Esophagus muscularis mucosa (tissue), 3 donors: ENCODE measurements around the gene BORCS8.

Experiments
- POLR2AphosphoS5 ChIP-seq, 2 donors: sonication (generic); formaldehyde crosslinking; IDR thresholded peaks; one replicate each; pipeline ENCODE4 v1.6.1; 2017; ENCODE audit warnings: antibody characterized with exemption in 2 of 2
- TF ChIP-seq, protein P1 (sequence below), 3 experiments: fragments of 200-600 bp in 2 of 3; fragments of 450-650 bp in 1 of 3; sonication (generic) in 2 of 3; IDR thresholded peaks; one replicate each; pipeline ENCODE4 v1.5.1; 2017 to 2019; ENCODE audit warnings: antibody characterized with exemption in 3 of 3, mild to moderate bottlenecking in 2 of 3, moderate library complexity in 1 of 3

GRCh38 chr19:19226663-19227062, 34.7 kb upstream of the BORCS8 start:
- TF ChIP-seq POLR2AphosphoS5 (IDR thresholded peaks at IDR 0.05), result no peak
- TF ChIP-seq, protein P1, sequence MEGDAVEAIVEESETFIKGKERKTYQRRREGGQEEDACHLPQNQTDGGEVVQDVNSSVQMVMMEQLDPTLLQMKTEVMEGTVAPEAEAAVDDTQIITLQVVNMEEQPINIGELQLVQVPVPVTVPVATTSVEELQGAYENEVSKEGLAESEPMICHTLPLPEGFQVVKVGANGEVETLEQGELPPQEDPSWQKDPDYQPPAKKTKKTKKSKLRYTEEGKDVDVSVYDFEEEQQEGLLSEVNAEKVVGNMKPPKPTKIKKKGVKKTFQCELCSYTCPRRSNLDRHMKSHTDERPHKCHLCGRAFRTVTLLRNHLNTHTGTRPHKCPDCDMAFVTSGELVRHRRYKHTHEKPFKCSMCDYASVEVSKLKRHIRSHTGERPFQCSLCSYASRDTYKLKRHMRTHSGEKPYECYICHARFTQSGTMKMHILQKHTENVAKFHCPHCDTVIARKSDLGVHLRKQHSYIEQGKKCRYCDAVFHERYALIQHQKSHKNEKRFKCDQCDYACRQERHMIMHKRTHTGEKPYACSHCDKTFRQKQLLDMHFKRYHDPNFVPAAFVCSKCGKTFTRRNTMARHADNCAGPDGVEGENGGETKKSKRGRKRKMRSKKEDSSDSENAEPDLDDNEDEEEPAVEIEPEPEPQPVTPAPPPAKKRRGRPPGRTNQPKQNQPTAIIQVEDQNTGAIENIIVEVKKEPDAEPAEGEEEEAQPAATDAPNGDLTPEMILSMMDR (IDR thresholded peaks at IDR 0.05), result no peak
